Measurements from ENCODE around the gene ASTN2.

- no peak for TF ChIP-seq CTCF (IDR thresholded peaks at IDR 0.05; ENCODE audit: borderline replicate concordance, extremely low read depth, low read length, poor library complexity, severe bottlenecking)
- TF ChIP-seq EZH2 (IDR thresholded peaks at IDR 0.05; ENCODE audit: borderline replicate concordance, low read depth, low read length, severe bottlenecking) = no peak
Measured at GRCh38 chr9:116900543-116900942, 514.3 kb downstream of the ASTN2 start.

All from DND-41 (cell line).